SK-N-SH (cell line): ENCODE measurements around the gene DCST1.

Source experiments
- EZH2phosphoT487 ChIP-seq: fragments of 200-600 bp; sonication (generic); IDR thresholded peaks from 2 replicates; pipeline ENCODE4 v1.6.1; 2017; ENCODE audit warnings: low read depth, mixed run types, mild to moderate bottlenecking, antibody characterized with exemption, moderate library complexity, borderline replicate concordance
- JUND ChIP-seq: IDR thresholded peaks from 2 replicates; pipeline ENCODE4 v1.4.0; 2012
- NRF1 ChIP-seq: IDR thresholded peaks from 2 replicates; pipeline ENCODE4 v1.6.1; 2012; ENCODE audit warnings: low read depth, mild to moderate bottlenecking, low read length
- TF ChIP-seq, protein P1 (sequence below): fragments of 200-600 bp; sonication (generic); IDR thresholded peaks from 2 replicates; pipeline ENCODE4 v1.6.1; 2017; ENCODE audit warnings: antibody characterized with exemption, mild to moderate bottlenecking, moderate library complexity

DNA sequence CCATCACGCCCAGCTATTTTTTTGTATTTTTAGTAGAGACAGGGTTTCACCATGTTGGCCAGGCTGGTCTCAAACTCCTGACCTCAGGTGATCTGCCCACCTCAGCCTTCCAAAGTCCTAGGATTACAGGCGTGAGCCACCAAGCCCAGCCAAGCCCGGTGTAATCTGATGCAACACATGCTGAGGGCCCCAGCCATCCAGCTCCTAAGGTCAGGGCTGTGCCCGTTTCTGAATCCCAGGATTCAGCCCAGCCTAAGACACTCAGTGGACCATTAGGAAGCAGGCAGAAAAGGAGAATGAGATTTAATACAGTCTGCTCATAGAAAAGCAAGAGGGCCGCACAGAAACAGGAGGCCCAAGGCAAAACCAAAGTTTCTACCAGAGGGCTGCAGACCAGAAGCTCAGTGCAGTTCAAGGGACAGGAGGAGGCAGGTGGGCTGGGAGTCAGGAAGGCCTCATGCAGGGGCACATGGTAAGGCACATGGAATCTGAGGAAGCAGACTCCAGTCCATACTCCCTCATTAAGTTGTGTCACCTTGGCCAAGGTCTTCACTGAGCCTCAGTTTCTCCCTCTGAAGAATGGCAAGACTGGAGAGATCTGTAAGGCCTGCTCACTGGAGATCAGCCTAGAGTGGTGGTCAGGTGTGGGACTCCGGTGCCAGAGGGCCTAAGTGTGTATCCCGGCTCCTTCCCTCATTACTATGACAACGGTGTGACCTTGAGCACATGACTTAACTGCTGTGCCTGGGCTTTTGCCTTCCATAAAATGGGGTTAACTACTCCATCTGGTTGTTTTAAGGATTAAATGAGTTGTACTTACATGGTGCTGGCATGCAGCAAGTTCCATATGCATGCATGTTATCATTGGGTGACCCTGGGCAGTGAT is 15.1 kb downstream of the DCST1 start:
- TF ChIP-seq JUND, result no peak
- TF ChIP-seq NRF1, result no peak
- TF ChIP-seq, protein P1, sequence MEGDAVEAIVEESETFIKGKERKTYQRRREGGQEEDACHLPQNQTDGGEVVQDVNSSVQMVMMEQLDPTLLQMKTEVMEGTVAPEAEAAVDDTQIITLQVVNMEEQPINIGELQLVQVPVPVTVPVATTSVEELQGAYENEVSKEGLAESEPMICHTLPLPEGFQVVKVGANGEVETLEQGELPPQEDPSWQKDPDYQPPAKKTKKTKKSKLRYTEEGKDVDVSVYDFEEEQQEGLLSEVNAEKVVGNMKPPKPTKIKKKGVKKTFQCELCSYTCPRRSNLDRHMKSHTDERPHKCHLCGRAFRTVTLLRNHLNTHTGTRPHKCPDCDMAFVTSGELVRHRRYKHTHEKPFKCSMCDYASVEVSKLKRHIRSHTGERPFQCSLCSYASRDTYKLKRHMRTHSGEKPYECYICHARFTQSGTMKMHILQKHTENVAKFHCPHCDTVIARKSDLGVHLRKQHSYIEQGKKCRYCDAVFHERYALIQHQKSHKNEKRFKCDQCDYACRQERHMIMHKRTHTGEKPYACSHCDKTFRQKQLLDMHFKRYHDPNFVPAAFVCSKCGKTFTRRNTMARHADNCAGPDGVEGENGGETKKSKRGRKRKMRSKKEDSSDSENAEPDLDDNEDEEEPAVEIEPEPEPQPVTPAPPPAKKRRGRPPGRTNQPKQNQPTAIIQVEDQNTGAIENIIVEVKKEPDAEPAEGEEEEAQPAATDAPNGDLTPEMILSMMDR, result no peak
- TF ChIP-seq EZH2phosphoT487, result no peak
